BJ (cell line): ENCODE results near the gene POC1B. TPM values are rescaled to one million over a fixed set of nuclear protein-coding genes. Genes with fewer than 3 reads are reported as not detected.

ENCODE experiments used
- CTCF ChIA-PET: fragments of 350-600 bp; formaldehyde crosslinking; extraction: SDS; loops from one replicate; lab custom pipeline; 2021; ENCODE audit warnings: antibody characterized with exemption, inconsistent platforms; lab: Yijun Ruan, JAX
- POLR2A ChIA-PET: fragments of 300-600 bp; sonication (Branson Sonifier 250); formaldehyde crosslinking; extraction: SDS; loops from one replicate; lab custom pipeline; 2021; ENCODE audit warnings: antibody characterized with exemption; lab: Charles Lee
- DNase-seq: peaks from one replicate; pipeline ENCODE4 v3.0.0-alpha.2; 2011; ENCODE audit warnings: low read depth
- H3K27me3 ChIP-seq: 2 replicates; pipeline ENCODE4 v1.6.0; 2011; ENCODE audit warnings: low read length; ENCODE audit not compliant: control insufficient read depth, insufficient read depth
- H3K36me3 ChIP-seq: 2 replicates; pipeline ENCODE4 v1.5.1; 2011; ENCODE audit warnings: low read length; ENCODE audit not compliant: control insufficient read depth, insufficient read depth
- H3K4me3 ChIP-seq: 2 replicates; pipeline ENCODE4 v1.5.1; 2011; ENCODE audit warnings: low read depth, mild to moderate bottlenecking, control low read depth, low read length
- polyA plus RNA-seq: library from polyadenylated mRNA; depleted of rRNA; stranded (reverse); fragments of >200 nt; gene quantifications from 2 replicates; pipeline ENCODE4 v1.2.3, GENCODE V29; 2011
- TF ChIP-seq, protein P1 (sequence below): IDR thresholded peaks from 2 replicates; pipeline ENCODE4 v1.5.1; 2011; ENCODE audit warnings: low read depth, mild to moderate bottlenecking, control low read depth, inconsistent platforms, low read length, moderate library complexity; ENCODE audit not compliant: insufficient read depth

The POC1B gene
- polyA plus RNA-seq, 1 experiment: 6.7 TPM

DNA sequence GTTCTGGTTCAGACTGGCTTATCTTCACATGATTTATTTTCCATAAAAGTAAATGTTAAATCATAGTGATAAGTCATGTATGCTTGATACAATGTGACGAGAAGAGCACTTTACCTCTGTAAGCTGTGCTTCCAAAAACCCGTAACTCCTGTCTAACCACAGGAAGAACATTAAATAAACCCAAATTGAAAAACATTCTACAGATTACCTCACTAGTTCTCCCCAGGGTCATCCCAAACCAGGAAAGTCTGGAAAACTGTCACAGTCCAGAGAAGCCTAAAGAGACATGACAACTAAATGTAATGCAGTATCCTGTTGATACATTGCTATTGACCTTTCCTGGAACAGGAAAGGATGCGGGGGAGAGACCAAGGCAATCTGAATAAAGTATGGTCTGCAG, 141.0 kb downstream of the POC1B start:
- Histone ChIP-seq H3K36me3 (no peaks in the 10 kb centered on the region), H3K4me3 (no peak overlapping the region), H3K27me3 (no peaks in the 10 kb centered on the region; the same call in 1 of the 2 replicates)
- DNase-seq: no peak
- CTCF ChIA-PET: interaction anchor here (1.1 to 2.9 kb wide), 2 partner anchors 32 to 66 kb away, joined by 3 to 10 read pairs; partner anchors contain the start of gene DUSP6
- TF ChIP-seq, protein P1, sequence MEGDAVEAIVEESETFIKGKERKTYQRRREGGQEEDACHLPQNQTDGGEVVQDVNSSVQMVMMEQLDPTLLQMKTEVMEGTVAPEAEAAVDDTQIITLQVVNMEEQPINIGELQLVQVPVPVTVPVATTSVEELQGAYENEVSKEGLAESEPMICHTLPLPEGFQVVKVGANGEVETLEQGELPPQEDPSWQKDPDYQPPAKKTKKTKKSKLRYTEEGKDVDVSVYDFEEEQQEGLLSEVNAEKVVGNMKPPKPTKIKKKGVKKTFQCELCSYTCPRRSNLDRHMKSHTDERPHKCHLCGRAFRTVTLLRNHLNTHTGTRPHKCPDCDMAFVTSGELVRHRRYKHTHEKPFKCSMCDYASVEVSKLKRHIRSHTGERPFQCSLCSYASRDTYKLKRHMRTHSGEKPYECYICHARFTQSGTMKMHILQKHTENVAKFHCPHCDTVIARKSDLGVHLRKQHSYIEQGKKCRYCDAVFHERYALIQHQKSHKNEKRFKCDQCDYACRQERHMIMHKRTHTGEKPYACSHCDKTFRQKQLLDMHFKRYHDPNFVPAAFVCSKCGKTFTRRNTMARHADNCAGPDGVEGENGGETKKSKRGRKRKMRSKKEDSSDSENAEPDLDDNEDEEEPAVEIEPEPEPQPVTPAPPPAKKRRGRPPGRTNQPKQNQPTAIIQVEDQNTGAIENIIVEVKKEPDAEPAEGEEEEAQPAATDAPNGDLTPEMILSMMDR: no peak
- POLR2A ChIA-PET: interaction anchor here (1.2 kb wide), 1 partner anchor 66 kb away, joined by 7 read pairs; no protein-coding TSS in a partner anchor

DNA sequence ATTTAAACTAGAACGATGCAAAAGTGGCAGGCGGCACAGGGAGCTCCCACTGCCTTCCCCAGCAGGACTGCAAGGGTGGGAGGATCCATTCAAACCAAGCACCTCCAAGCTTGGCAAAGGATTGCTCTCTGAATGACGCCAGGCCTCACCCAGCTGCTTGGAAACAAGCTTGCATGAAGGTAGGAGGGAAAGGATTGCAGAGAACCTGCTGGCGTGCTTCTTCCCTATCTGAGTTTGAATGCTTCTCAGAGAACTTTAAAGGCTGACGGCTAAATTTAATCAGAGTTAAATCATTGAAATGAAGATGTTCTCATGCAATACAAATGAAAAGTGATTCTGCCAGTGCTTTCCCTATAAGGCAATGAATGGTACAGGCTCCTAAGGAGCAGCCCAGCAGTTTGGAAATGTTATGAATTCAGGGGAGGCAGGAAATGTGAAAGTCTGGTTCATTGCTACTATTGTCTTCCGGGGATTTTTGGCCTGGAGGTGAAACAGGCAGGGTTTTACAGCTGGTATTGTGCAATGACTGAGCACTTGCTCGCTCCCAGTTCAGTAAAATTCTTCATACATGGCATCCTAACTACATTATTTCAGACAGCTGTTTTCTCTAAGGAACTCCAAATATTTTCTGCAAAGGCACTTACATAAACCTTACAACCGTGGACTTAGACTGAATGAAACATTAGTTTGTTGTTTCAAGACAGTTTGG, 141.6 kb downstream of the POC1B start:
- H3K4me3 ChIP-seq: no peak overlapping the region
- no peaks in the 10 kb centered on the region for H3K36me3 ChIP-seq
- TF ChIP-seq, protein P1: no peak
- DNase-seq: peak; percentile 92
- POLR2A ChIA-PET: interaction anchor here (0.7 to 1.2 kb wide), 2 partner anchors 67 to 187 kb away, joined by 3 to 7 read pairs; no protein-coding TSS in a partner anchor
- CTCF ChIA-PET: interaction anchor here (0.6 to 2.9 kb wide), 5 partner anchors 9 to 140 kb away, joined by 3 to 10 read pairs (median 4); partner anchors contain the start of gene DUSP6
- H3K27me3 ChIP-seq: no peaks in the 10 kb centered on the region; the same call in 1 of the 2 replicates

DNA sequence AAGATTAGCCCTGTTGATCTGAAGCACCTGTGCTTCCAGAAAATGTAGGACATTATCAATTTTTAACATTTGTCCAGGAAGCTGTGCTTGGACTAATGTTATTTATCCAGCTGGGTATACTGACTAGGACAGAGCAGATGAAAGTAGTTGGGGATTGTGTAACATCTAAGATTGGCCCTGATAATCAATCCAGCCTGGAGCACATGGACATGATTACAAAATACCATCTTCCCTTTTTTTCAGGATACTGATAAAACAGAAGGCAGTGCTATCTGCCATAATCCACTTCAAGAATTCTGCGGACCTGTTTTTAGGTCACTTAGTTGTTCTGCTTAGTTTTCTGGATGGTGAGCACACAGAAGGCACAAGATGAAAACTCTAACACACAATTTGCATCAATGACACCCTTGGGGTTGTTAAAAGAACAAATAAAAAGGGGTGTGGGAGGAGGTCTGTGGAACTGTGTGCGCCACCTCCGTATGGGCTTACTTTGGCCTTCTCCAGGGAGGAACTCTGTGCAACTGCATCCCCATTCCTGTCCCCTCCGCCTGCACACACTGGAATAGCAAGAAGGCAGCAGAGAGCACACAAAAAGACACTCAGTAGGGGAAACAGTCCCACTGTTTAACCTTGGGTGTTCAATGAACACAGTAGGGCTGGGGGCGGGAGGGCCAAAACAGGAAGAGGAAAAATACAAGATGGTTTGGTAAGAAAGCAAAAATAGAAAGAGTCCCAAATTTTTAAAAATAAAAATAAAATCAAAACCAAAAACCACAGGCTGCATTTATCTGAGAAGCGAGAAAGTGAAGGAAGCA, 142.4 kb downstream of the POC1B start:
- Histone ChIP-seq H3K27me3 (no peaks in the 10 kb centered on the region; the same call in 1 of the 2 replicates), H3K36me3 (no peaks in the 10 kb centered on the region), H3K4me3 (no peak overlapping the region)
- TF ChIP-seq, protein P1: no peak
- ChIA-PET POLR2A (interaction anchor here (0.7 to 1.2 kb wide), 2 partner anchors 68 to 188 kb away, joined by 3 to 7 read pairs; no protein-coding TSS in a partner anchor), CTCF (interaction anchor here (0.6 to 2.9 kb wide), 7 partner anchors 9 to 333 kb away, joined by 3 to 10 read pairs (median 3); partner anchors contain the start of gene DUSP6)
- DNase-seq: no peak

DNA sequence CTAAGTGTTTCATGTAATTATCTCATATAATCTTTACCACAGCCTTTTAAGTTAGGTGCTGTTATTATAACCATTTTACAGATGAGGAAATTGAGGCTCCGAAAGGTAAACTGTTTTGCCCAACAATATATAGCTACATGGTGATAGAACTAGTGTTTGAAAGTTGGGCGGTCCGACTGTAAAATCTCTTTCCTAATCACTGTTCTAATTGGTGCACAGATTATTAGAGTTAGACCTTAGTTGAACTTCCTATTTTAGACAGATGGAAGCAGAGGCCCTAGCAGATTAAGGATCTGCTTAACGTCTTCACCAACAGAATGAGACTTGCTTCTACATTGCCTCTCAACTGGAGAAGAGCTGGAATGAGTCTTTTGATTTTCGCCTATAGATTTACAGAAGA, 143.5 kb downstream of the POC1B start:
- CTCF ChIA-PET: interaction anchor here (1.1 to 1.8 kb wide), 3 partner anchors 10 to 77 kb away, joined by 3 to 4 read pairs (median 3); no protein-coding TSS in a partner anchor
- POLR2A ChIA-PET: no interaction called here
- TF ChIP-seq, protein P1: no peak
- no peak for DNase-seq
- Histone ChIP-seq H3K4me3 (no peak overlapping the region), H3K27me3 (no peaks in the 10 kb centered on the region; the same call in 1 of the 2 replicates), H3K36me3 (no peaks in the 10 kb centered on the region)
